Esophagus squamous epithelium (tissue), 4 donors: Measurements from ENCODE around the gene SPRR4.

Source experiments
- POLR2A ChIP-seq, 4 donors: fragments of 450-650 bp; IDR thresholded peaks; one replicate each; pipeline ENCODE4 v1.6.1; 2017; ENCODE audit warnings: antibody characterized with exemption in 4 of 4, mild to moderate bottlenecking in 4 of 4, moderate library complexity in 3 of 4
- TF ChIP-seq, protein P1 (sequence below), 6 experiments: fragments of 450-650 bp in 4 of 6; fragments of 200-600 bp in 2 of 6; sonication (generic) in 2 of 6; IDR thresholded peaks; one replicate each; pipeline ENCODE4 v1.5.1; 2016 to 2019; ENCODE audit warnings: antibody characterized with exemption in 6 of 6, mild to moderate bottlenecking in 4 of 6, moderate library complexity in 4 of 6

DNA sequence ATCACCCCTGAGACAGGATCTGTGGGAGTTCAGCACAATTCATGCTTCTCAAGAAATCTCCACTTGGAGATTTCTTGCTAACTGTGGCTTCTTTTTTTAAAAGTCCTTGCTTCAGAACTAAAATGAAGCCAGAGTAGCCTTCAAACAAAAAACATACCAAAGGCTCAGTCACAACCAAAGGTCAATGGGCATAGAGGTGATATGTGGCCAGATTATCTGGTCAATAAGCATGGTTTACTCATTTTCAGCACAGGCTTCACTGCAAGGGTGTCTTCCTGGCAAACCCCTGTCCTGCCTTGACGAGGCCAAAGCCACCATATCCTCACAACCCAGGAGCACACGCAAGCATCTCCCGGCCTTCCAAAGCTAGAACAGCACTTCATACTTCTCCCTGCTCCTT lies 11.2 kb upstream of the SPRR4 start:
- TF ChIP-seq, protein P1, sequence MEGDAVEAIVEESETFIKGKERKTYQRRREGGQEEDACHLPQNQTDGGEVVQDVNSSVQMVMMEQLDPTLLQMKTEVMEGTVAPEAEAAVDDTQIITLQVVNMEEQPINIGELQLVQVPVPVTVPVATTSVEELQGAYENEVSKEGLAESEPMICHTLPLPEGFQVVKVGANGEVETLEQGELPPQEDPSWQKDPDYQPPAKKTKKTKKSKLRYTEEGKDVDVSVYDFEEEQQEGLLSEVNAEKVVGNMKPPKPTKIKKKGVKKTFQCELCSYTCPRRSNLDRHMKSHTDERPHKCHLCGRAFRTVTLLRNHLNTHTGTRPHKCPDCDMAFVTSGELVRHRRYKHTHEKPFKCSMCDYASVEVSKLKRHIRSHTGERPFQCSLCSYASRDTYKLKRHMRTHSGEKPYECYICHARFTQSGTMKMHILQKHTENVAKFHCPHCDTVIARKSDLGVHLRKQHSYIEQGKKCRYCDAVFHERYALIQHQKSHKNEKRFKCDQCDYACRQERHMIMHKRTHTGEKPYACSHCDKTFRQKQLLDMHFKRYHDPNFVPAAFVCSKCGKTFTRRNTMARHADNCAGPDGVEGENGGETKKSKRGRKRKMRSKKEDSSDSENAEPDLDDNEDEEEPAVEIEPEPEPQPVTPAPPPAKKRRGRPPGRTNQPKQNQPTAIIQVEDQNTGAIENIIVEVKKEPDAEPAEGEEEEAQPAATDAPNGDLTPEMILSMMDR (IDR thresholded peaks at IDR 0.05) = no peak
- no peak for TF ChIP-seq POLR2A (IDR thresholded peaks at IDR 0.05)
